ENCODE measurements around the gene ZDHHC18.

Gene ZDHHC18

DNA sequence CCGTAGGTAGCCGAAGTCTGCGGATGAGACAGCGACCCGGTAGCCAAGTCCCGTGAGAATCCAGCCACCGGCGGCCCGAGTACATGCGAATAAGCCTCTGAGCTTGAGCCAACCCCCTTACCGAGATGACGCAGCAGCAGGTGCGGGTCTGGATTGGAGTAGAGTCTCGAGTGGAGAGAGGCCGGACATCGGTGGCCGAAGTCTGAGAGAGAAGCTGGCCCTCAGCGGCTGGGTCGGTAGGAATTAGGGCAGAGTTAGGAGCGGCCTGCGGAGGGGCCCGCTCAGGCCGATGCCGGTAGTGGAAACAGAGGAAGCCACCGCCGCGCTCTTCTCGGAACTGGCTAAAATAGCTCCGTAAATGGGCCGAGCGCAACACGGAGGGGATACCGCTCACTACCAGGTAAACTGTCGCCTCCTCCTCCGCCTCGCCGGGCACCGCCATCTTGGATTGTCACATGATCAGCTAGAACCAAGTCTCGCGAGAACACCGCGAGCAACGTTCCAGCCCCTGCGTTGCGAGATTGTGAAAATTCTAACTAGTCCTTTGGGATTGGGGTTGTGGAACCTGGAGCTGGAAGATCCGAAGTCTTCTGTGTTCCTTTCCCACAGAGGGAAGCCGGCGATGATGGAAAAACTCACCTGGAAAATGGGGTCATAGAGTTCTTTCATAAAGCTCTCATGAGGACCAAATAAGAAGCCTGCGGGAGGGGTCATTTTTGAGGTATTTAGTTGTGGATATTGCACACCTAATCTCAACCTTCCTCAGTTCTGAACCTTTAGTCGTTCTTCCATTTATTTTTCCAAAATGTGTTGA is 73.7 kb downstream of the ZDHHC18 start, which contains the start of gene GPATCH3:
Gene GPATCH3 (minus strand): TSS at position 467 of the 814 bp plus-strand sequence. CDS start 25 bp downstream, at position 442.
- DNase-seq (ENCODE audit: low spot score), result peak; percentile 95

GRCh38 chr1:26900815-26901511 is 74.5 kb downstream of the ZDHHC18 start:
- no peak for DNase-seq (ENCODE audit: low spot score)

All from ecto neural progenitor cell (in vitro differentiated cells).